HCT116 (cell line): ENCODE data around the gene CLIC4. TPM values are rescaled to one million over a fixed set of nuclear protein-coding genes. Genes with fewer than 3 reads are reported as not detected.

ENCODE experiments used
- ATAC-seq: fragments of 200-7000 bp; cut with Tn5 transposase; 2 replicates; pipeline ENCODE4 v1.9.1; 2020; ENCODE audit warnings: mild to moderate bottlenecking, moderate library complexity
- BruUV-seq: library from RNA; stranded (reverse); fragments of 400-500 nt; replicated peaks from 2 replicates; lab custom pipeline; 2021; lab: Mats Ljungman, UMichigan
- CTCF ChIA-PET: fragments of 300-600 bp; sonication (Branson Sonifier 250); formaldehyde crosslinking; loops from one replicate; lab custom pipeline; 2021; ENCODE audit warnings: antibody characterized with exemption; lab: Charles Lee
- POLR2A ChIA-PET: fragments of 300-600, 350-600 bp; sonication (Branson Sonifier 250); formaldehyde crosslinking; loops from one replicate; lab custom pipeline; 2021; ENCODE audit warnings: antibody characterized with exemption; lab: Charles Lee
- RAD21 ChIA-PET, 2 experiments: fragments of 300-600 bp; sonication (Branson Sonifier 250); formaldehyde crosslinking; loops; one replicate each; lab custom pipeline; 2023; ENCODE audit warnings: low total read pairs in 2 of 2; ENCODE audit not compliant: uncharacterized antibody in 2 of 2, unreplicated experiment in 2 of 2, low non-redundant PET in 1 of 2; lab: Charles Lee
- DNase-seq: peaks from one replicate; pipeline ENCODE4 v3.0.0-alpha.2; 2010; ENCODE audit warnings: low read depth, low spot score
- H2AFZ ChIP-seq: fragments of 200-600 bp; shearing (Covaris generic), sonication (generic); 2 replicates; pipeline ENCODE4 v1.6.1; 2017; ENCODE audit warnings: low read depth, mixed run types, mixed read lengths, antibody characterized with exemption, low read length; ENCODE audit not compliant: poor library complexity, severe bottlenecking
- H3K27ac ChIP-seq: 2 replicates; pipeline ENCODE4 v1.5.1; 2012; ENCODE audit warnings: low read depth, low read length
- H3K27me3 ChIP-seq: fragments of 200-600 bp; sonication (generic); 2 replicates; pipeline ENCODE4 v1.6.1; 2016; ENCODE audit warnings: mixed run types, low read length, mixed read lengths; ENCODE audit not compliant: insufficient read depth
- H3K36me3 ChIP-seq, 2 experiments: fragments of 200-500 bp in 1 of 2; fragments of 200-600 bp in 1 of 2; sonication (Bioruptor generic) in 1 of 2; sonication (generic) in 1 of 2; 2 replicates each; pipeline versions ENCODE4 v1.5.1 to v1.6.1; 2014 to 2016; ENCODE audit warnings: low read length in 2 of 2, inconsistent platforms in 1 of 2, mixed read lengths in 1 of 2, mixed run types in 1 of 2; ENCODE audit not compliant: insufficient read depth in 2 of 2, control insufficient read depth in 1 of 2
- H3K4me1 ChIP-seq, 2 experiments: fragments of 200-600 bp in 1 of 2; sonication (generic) in 1 of 2; 2 replicates each; pipeline versions ENCODE4 v1.5.1 to v1.6.1; 2012 to 2017; ENCODE audit warnings: low read length in 2 of 2, inconsistent platforms in 1 of 2, mild to moderate bottlenecking in 1 of 2, mixed read lengths in 1 of 2, mixed run types in 1 of 2, moderate library complexity in 1 of 2; ENCODE audit not compliant: insufficient read depth in 2 of 2, control insufficient read depth in 1 of 2
- H3K4me2 ChIP-seq: fragments of 200-600 bp; sonication (generic); 2 replicates; pipeline ENCODE4 v1.6.1; 2017; ENCODE audit warnings: mixed run types, low read length, mixed read lengths
- H3K4me3 ChIP-seq, 2 experiments: fragments of 200-600 bp in 1 of 2; sonication (generic) in 1 of 2; replicated peaks in 1 of 2; 2 replicates each; pipeline ENCODE4 v1.5.1; 2011 to 2016; ENCODE audit warnings: low read length in 2 of 2, control low read depth in 1 of 2, low read depth in 1 of 2, mild to moderate bottlenecking in 1 of 2, mixed read lengths in 1 of 2, mixed run types in 1 of 2
- H3K79me2 ChIP-seq: fragments of 200-600 bp; sonication (generic); 2 replicates; pipeline ENCODE4 v1.6.1; 2017; ENCODE audit warnings: mild to moderate bottlenecking, mixed run types, low read length, moderate library complexity, mixed read lengths; ENCODE audit not compliant: insufficient read depth
- H3K9ac ChIP-seq: fragments of 200-600 bp; sonication (generic); 2 replicates; pipeline ENCODE4 v1.6.1; 2016; ENCODE audit warnings: low read length, mixed read lengths
- H3K9me2 ChIP-seq: fragments of 200-600 bp; sonication (generic), shearing (Covaris generic); 2 replicates; pipeline ENCODE4 v1.6.1; 2017; ENCODE audit warnings: mixed run types, mild to moderate bottlenecking, moderate library complexity; ENCODE audit not compliant: insufficient read depth
- H3K9me3 ChIP-seq, 2 experiments: fragments of 200-500 bp in 1 of 2; fragments of 200-600 bp in 1 of 2; sonication (Bioruptor generic) in 1 of 2; sonication (generic) in 1 of 2; 2 replicates each; pipeline ENCODE4 v1.6.1; 2014 to 2017; ENCODE audit warnings: low read length in 2 of 2, mixed read lengths in 2 of 2, inconsistent platforms in 1 of 2, low read depth in 1 of 2, mild to moderate bottlenecking in 1 of 2, mixed run types in 1 of 2, moderate library complexity in 1 of 2; ENCODE audit not compliant: control insufficient read depth in 1 of 2, insufficient read depth in 1 of 2
- H4K20me1 ChIP-seq: fragments of 200-600 bp; sonication (generic), shearing (Covaris generic); 2 replicates; pipeline ENCODE4 v1.6.1; 2017; ENCODE audit warnings: mixed run types, mild to moderate bottlenecking, moderate library complexity; ENCODE audit not compliant: insufficient read depth
- CBX3 ChIP-seq: IDR thresholded peaks from 2 replicates; pipeline ENCODE4 v1.6.1; 2012; ENCODE audit warnings: low read depth
- CEBPB ChIP-seq: IDR thresholded peaks from 2 replicates; pipeline ENCODE4 v1.6.1; 2012; ENCODE audit warnings: low read depth
- CTCF ChIP-seq, 3 experiments: fragments of 200-600 bp in 1 of 3; sonication (generic) in 1 of 3; IDR thresholded peaks in 2 of 3; conservative IDR thresholded peaks in 1 of 3; 2 replicates each; pipeline ENCODE4 v1.5.1; 2012 to 2017; ENCODE audit warnings: low read depth in 2 of 3, low read length in 2 of 3, antibody characterized with exemption in 1 of 3, borderline replicate concordance in 1 of 3, control low read depth in 1 of 3, mild to moderate bottlenecking in 1 of 3, mixed read lengths in 1 of 3, mixed run types in 1 of 3, moderate library complexity in 1 of 3; ENCODE audit not compliant: insufficient read depth in 1 of 3
- EGR1 ChIP-seq: IDR thresholded peaks from 2 replicates; pipeline ENCODE4 v1.6.1; 2012; ENCODE audit warnings: low read depth
- EZH2phosphoT487 ChIP-seq: fragments of 200-600 bp; IDR thresholded peaks from 2 replicates; pipeline ENCODE4 v1.6.1; 2018; ENCODE audit warnings: antibody characterized with exemption, borderline replicate concordance
- MAX ChIP-seq: IDR thresholded peaks from 2 replicates; pipeline ENCODE4 v1.6.1; 2012
- POLR2A ChIP-seq: IDR thresholded peaks from 2 replicates; pipeline ENCODE4 v1.7.0; 2011; ENCODE audit warnings: borderline replicate concordance; ENCODE audit not compliant: insufficient read depth, insufficient read length; ENCODE audit errors: extremely low read depth
- POLR2AphosphoS5 ChIP-seq: IDR thresholded peaks from 2 replicates; pipeline ENCODE4 v1.6.1; 2011; ENCODE audit warnings: mild to moderate bottlenecking, low read depth, low read length, moderate library complexity
- REST ChIP-seq: IDR thresholded peaks from 2 replicates; pipeline ENCODE4 v1.6.1; 2012; ENCODE audit warnings: low read depth
- SIN3A ChIP-seq: IDR thresholded peaks from 2 replicates; pipeline ENCODE4 v1.6.1; 2012; ENCODE audit warnings: low read depth
- SP1 ChIP-seq: IDR thresholded peaks from 2 replicates; pipeline ENCODE4 v1.6.1; 2012; ENCODE audit warnings: low read depth
- SRF ChIP-seq: IDR thresholded peaks from 2 replicates; pipeline ENCODE4 v1.6.1; 2012; ENCODE audit warnings: low read depth
- YY1 ChIP-seq: IDR thresholded peaks from 2 replicates; pipeline ENCODE4 v1.6.1; 2011; ENCODE audit warnings: low read length, low read depth, moderate library complexity, mild to moderate bottlenecking; ENCODE audit not compliant: insufficient replicate concordance; ENCODE audit errors: extremely low read depth
- ZFX ChIP-seq: fragments of 450-650 bp; IDR thresholded peaks from 2 replicates; pipeline ENCODE4 v1.6.1; 2017
- ZNF274 ChIP-seq: fragments of 200-500 bp; sonication (Bioruptor generic); IDR thresholded peaks from 2 replicates; pipeline ENCODE4 v1.6.1; 2014; ENCODE audit warnings: mild to moderate bottlenecking, low read depth, low read length, inconsistent platforms
- intact Hi-C: fragments of 100-400 bp; cut with micrococcal nuclease; formaldehyde crosslinking; loops from 2 replicates; pipeline ENCODE4 v1.10.0; 2022
- total RNA-seq: library from RNA; stranded (reverse); gene quantifications from one replicate; pipeline ENCODE4 v1.2.1, GENCODE V29; 2021; ENCODE audit not compliant: unreplicated experiment

Gene CLIC4
- total RNA-seq, 1 experiment from 2014 or later: 77.2 TPM

GRCh38 chr1:24878775-24879742 lies 133.8 kb downstream of the CLIC4 start:
- intact Hi-C loops: no loop called here
- Histone ChIP-seq H3K79me2 (no peaks in the 10 kb centered on the region), H3K4me3 (no peak overlapping the region), H3K4me2 (no peak overlapping the region), H3K9ac (no peak overlapping the region), H3K27ac (no peak overlapping the region), H3K36me3 (no peaks in the 10 kb centered on the region), H4K20me1 (no peaks in the 10 kb centered on the region), H3K9me2 (no peaks in the 10 kb centered on the region), H3K9me3 (no peaks in the 10 kb centered on the region), H3K27me3 (no peaks in the 10 kb centered on the region), H2AFZ (no peak overlapping the region), H3K4me1 (peaks cover 0 to 11% of the 10 kb centered on the region in 2 experiments; a peak in 3 of 4 replicates)
- ChIA-PET POLR2A (no interaction called here), CTCF (no interaction called here), RAD21 (no interaction called here)
- ATAC-seq (no peak), DNase-seq (no peak)
- TF ChIP-seq REST (no peak), POLR2A (no peak), YY1 (no peak), CTCF (IDR thresholded peaks at IDR 0.05 in 2 of 3, conservative IDR thresholded peaks at IDR 0.05 in 1 of 3; ENCODE audit: borderline replicate concordance in 1 of 3, insufficient read depth in 1 of 3, low read depth in 2 of 3, low read length in 2 of 3) (no peak), SRF (no peak), EGR1 (no peak), CEBPB (no peak), ZNF274 (no peak), ZFX (no peak), POLR2AphosphoS5 (no peak), EZH2phosphoT487 (no peak), SIN3A (no peak), MAX (no peak), CBX3 (no peak), SP1 (no peak)
- no TSS peak for BruUV-seq
